ENCODE data around the gene FCHSD2.
"Not testable (repeated sequence)": the region's sequence is repeated elsewhere in the genome, so short reads cannot be mapped to it uniquely, and the experiment has no call there.

The FCHSD2 gene

DNA sequence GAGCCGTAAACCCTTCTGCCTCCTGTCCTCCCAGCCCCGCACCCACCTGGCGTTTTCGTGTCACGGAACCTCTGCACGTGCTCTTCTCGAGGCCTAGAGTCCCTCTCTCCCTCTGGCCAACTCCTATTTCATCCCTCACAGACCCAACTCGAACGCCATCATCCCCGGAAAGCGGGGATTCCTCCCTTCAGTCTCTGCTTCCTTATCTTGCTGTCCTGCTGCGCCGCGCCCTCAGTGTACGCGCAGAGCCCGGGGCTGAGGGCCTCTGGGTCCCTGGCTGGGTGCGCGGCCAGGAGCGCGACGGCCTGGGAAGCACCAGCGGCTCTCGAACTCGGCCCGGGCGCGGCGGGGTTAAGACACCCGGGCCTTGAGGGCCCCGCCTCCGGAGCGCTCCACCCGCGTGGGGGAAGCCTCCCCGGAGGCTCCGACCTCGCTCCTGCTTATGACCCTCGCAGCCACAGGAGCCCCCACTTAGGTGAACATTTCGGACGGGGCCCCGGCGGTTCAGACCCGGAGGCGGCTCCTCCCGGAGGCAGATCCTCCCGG lies 328.3 kb downstream of the FCHSD2 start:
- peak; percentile 58 for DNase-seq

DNA sequence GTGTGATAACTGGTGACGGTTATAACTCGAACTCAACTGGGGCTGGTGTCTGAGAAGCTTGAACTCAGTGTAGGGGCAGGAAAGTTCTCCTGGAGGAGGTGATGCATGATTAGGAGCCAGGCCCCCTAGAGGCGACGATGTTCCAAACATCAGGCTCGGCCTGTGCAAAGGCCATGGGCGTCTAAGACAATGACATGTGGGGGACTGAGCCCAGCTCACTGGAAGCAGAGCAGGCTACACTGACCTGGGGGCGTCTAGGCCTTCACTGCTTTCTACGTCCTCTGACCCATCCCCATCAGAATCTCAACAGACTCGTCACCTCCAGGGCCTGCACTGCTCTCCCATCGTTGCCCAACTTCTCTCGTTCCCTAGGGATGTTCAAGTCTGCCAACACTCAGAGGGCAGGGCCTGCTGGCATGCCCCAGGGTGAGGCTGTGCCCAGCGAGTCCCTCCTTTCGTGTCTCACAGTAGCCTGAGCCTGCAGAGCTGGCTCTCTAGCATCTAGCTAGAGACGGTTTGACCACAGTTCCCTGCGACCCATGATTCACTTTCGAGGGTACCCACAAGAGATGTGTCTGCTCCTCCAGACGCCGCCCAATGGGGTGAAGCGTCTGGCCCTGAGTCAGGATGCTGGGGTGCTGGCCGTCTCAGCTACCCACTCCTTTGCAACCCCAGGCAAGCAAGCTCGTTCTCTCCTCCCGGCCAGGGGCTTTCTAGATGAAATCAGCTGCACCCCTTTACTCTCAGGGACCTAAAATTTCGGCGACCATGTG lies 329.0 kb downstream of the FCHSD2 start:
- DNase-seq: peak; percentile 47

DNA sequence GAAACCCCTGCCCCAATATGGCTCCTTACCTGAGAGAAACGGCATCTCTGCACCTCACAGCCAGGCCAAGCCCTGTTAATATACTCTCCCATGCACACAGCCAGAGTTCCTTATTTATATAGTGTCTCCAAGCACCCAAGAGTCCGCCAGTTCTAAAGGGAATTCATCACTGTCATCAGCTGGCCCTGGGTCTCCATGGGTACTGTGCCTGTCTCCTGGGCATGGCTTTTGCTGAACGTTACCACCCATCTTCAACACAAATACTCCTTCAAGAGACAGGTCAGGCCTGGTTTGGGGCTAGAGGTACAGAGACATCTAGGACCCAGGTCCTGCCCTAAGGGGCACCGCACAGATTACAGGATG lies 329.5 kb downstream of the FCHSD2 start:
- peak; percentile 72 for DNase-seq

DNA sequence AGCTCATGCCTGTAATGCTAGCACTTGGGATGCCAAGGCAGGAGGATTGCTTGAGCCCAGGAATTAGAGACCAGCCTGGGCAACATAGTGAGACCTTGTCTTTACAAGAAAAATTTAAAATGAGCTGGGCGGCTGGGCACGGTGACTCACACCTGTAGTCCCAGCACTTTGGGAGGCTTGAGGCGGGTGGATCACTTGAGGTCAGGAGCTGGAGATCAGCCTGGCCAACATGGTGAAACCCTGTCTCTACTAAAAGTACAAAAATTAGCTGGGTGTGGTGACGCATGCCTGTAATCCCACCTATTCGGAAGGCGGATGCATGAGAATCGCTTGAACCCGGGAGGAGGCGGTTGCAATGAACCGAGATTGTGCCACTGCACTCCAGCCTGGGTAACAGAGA lies 330.4 kb downstream of the FCHSD2 start:
- not testable (repeated sequence) for DNase-seq

DNA sequence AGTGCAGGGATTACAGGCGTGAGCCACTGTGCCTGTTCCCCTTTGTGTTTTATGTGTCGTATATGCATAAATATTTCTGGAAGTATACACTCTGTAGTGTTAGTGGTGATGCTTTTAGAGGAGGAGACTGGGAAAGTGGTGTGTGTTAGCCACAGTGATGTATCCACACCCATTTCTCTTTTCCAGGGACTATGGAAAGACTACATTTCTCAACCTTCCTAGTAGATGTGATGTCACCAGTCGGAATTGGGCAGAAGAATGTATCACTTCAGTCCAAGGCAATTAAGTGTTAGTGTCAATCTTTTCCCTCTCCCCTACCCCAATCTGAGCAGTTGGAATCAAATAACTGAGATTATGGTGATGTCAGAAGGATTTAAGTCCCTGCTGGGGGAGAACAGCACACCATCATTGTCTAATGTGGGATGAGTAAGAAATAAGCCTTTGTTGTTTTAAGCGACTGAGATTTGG lies 333.8 kb downstream of the FCHSD2 start:
- DNase-seq: no peak

DNA sequence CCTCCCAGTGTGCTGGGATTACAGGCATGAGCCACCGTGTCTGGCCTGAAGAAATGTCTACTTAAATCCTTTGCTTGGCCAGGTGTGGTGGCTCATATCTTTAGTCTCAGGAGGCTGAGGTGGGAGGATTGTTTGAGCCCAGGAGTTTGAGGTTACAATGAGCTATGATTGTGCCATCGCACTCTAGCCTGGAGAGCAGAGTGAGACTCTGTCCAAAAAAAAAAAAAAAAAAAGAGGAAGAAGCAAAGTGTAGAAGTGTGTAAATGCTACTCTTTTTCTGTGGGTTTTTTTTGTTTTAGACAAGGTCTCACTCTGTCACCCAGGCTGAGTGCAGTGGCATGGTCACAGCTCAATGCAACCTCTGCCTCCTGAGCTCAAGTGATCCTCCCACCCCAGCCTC lies 334.3 kb downstream of the FCHSD2 start:
- no peak for DNase-seq

DNA sequence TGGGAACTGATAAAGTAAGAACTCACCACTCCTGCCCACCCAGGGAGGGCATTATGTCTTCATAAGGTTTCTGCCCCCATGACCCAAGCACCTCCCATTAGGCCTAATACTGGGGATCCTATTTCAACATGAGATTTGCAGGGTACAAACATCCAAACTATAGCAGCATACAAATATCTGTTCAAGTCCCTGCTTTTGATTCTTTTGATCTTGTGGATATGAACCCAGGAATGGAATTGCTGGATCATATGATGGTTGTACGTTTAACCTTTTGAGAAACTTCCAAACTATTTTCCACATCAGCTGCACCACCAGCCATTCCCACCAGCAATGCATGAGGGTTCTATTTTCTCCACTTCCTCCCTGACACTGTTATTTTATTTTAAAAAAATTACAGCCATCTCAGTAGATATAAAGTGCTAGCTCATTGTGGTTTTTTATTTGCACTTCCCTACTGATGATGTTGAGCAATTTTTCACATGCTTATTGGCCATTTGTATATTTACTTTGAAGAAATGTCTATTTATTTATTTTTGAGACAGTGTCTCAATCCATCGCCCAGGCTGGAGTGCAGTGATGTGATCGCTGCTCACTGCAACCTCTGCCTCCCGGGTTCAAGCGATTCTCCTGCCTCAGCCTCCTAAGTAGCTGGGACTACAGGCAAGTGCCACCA lies 335.0 kb downstream of the FCHSD2 start:
- DNase-seq: no peak

DNA sequence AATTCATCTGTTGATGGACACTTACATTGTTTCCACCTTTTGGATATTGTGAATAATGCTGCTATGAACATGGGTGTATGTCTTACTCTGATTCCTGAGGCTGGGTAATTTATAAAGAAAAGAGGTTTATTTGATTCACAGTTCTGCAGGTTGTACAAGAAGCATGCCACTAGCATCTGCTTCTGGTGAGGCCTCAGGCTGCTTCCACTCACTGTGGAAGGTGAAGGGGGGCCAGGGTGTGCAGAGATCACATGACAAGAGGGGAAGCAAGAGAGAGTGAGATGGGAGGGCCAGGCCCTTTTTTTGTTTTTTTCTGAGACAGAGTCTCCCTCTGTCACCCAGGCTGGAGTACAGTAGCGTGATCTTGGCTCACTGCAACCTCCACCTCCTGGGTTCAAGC lies 335.7 kb downstream of the FCHSD2 start:
- DNase-seq: not testable (repeated sequence)

DNA sequence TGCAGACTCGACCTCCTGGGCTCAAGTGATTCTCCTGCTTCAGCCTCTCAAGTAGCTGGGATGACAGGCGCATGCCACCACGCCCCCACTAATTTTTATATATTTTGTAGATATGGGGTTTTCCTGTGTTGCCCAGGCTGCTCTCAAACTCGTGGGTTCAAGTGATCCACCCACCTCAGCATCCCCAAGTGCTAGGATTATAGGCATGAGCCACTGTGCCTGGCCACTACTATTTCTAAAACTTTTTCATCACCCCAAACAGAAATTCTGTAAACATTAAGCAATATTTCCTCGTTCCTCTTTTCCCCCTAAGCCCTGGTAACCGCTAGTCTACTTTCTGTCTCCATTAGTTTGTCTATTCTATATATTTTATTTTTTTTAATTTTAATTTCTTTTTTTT lies 336.9 kb downstream of the FCHSD2 start:
- DNase-seq: no peak

DNA sequence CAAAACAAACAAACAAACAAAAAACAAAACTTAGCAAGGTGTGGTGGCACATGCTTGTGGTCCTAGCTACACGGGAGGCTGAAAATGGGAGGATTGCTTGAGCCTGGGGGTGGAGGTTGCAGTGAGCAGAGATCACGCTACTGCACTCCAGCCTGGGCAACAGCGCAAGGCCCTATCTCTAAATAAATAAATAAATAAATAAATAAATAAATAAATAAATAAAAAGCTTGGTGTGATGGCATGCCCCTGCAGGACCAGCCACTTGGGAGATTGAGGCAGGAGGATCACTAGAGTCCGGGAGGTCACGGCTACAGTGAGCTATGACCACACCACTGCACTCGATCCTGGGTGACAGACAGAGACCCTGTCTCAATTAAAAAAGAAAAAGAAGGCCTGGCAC lies 339.3 kb downstream of the FCHSD2 start:
- DNase-seq: no peak

DNA sequence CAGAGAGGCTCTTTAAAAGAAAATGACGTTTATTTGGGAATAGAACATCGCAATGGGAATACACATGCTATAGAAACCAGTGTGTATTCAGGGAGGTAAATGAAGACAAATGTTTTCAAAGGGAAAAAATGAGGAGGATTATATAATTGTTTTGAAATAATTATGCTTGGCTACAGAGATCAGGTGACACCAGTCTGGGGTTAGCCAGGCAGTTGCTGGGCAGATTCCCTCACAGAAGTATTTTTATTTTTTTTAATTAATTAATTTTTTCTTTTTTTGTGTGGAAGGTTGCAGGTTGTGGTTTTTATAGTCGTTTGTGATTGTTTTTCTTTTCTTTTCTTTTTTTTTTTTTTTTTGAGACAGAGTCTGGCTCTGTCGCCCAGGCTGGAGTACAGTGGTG lies 342.7 kb downstream of the FCHSD2 start:
- DNase-seq: no peak

DNA sequence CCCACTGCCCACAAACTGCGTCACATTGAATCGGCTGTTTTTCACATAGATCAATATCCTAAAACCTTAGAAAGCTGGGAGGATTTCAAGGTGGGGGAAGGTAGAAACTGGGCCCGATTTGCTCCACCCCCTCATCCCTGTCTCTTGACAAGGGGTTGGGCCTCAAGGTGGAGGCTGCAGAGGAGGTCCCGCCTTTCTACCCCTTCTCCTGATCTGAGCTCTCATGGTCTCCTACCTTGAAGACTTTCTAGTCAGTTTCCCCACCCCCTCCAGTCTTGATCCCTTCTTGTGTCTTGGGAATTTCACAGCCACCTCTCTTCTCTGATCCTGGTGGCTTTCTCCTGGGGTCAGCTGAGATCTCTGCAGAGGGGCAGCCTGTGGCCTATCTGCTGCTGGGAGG lies 343.8 kb downstream of the FCHSD2 start:
- no peak for DNase-seq

DNA sequence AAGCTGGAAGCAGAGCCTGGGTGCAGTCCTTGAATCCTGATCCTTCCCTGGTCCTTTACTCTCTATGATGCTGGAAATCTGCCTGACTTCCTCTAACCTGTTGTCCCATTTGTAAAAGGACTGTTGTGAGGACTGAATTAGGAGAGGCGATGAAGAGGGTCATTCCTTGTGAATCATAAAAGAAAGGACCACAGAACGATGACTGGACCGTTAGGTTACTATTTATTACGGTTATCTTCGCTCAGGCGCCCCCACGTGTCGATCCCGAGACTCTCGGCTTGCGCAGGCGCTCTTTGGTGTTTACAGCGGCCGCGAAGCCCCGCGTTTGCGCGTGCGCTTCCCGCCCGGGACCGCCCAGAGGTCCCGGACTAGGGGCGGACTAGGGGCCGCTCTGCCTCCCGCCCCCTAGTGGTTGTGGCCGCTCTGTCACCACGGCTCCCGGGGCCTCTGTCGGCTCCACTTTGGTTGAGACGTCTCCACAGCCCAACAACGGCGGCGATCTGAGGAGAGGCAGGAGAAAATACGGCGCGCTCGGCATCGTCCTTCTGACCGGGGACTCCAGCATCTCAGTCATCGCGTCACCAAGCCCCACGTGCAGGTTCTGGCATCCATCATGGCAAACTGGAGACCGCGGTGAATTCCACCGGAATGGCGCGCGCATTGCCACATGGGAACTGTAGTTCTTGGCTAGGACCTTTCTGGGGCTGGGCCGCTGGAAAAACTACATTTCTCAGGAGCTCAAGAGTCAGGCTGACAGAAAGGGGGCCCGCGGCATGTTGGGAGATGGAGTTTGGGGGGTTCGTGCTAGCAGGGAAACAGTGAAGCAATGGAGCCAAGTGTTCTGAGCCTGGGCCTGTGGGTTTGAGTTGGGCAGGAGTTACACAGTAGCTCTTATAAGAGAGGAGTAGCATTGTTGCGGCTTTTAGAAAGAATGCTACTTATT lies 348.4 kb downstream of the FCHSD2 start, which contains the start of gene STARD10:
Gene STARD10, minus strand, starts transcription at position 623 of the 943 bp plus-strand sequence. CDS start 12,866 bp downstream, outside the sequence.
- DNase-seq: peak; percentile 87

DNA sequence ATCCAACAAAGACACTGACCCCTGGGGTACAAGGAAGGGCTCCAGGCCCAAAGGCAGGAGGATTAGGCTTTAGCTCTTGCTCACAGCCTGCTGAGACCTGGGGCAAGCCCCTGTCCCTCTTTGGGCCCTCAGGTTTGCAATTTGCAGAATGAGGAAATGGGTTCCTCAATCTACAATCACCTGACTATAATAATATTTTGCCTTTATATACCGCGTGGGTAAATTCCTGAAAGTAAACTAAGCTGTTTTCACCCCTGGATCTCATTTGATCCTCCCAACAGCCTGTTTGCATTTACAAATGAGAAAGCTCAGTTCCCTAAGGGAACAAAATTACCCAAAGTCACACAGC lies 349.1 kb downstream of the FCHSD2 start:
- DNase-seq: no peak

DNA sequence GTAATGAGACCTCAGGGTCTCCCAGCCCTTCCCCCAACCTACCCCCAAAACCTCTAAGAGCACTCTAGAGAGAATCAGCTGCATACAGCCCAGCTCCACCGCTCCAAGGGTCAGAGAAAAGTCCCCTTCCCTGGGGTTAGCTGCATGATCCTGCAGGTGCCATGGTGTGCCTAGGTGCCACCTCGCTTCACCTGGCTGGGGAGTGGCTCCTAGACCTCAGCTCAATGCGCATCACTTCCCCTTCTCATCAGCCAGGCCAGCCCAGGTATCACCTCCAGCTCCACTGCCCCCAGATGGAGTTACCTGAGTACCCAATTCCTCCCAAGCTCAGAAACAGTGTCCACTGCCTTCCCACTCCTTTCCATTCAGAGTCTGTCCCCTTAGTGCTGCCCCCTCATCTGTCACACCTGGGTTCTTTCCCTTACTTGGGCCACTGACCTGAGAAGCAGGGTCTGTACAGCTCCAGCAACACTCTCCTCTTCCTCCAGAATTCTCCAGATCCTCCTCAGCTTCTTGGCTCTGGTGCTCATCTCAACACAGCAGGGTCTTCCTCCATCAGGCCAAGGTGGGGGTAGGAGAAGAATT lies 349.6 kb downstream of the FCHSD2 start:
- DNase-seq: no peak

DNA sequence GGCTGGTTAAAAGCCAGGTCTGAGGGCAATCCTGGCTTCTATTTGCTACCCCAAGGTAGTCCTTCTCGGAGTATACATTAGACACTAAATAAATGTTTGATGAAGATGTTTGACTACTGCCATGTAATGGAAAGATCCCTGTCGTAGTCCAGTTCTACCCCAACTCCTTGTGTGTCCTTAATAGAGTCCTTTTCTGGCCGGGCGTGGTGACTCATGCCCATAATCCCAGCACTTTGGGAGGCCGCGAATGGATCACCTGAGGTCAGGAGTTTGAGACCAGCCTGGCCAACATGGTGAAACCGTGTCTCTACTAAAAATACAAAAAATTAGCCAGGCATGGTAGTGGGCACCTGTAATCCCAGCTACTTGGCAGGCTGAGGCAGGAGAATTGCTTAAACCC lies 350.9 kb downstream of the FCHSD2 start:
- not testable (repeated sequence) for DNase-seq

DNA sequence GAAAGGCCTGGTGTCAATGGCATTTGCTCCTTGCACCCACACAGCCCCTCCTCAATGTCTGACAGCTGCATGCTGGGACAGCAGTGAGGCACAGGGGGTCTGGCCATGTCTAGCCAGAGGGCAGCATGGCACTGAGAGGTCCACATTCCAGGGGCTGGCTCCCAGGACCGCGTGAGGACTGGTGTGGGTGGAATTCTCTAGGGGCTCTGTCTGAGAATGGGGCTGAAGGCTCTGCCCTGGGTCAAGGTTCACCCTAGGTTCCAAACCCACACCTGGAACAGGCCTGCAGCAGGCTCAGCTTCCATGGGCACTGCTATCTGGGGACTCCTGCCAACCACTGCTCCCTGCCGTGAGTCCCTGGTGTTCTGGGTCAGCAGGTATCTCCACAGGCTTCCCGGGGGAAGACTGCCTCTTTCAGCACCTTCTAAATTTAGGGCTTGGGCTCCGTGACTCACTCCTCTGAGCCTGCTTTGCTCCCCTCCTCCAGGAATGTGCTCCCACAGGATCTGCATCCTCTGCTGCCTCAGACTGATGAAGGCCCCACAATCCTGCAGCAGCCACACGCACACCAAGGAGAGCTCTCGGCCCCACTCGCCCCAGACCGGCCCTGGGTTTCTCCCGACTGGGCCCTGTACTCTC lies 352.5 kb downstream of the FCHSD2 start:
- DNase-seq: no peak

DNA sequence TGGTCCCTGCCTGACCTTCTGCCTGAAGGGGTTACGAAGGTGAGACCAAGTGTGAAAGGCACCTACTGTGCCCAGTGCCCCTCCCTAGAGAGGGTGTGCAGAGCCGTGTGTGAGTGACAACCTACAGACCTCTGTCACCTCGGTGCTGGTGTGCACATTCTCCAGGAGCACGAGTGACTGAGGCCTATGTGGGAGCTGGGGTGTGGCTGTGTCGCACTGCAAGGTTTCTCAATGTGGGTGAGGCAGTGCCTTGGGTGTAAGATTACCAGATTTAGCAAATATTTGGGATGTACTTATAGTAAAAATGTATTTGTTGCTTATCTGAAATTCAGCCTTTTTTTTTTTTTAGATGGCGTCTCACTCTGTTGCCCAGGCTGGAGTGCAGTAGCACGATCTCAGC lies 353.9 kb downstream of the FCHSD2 start:
- no peak for DNase-seq

DNA sequence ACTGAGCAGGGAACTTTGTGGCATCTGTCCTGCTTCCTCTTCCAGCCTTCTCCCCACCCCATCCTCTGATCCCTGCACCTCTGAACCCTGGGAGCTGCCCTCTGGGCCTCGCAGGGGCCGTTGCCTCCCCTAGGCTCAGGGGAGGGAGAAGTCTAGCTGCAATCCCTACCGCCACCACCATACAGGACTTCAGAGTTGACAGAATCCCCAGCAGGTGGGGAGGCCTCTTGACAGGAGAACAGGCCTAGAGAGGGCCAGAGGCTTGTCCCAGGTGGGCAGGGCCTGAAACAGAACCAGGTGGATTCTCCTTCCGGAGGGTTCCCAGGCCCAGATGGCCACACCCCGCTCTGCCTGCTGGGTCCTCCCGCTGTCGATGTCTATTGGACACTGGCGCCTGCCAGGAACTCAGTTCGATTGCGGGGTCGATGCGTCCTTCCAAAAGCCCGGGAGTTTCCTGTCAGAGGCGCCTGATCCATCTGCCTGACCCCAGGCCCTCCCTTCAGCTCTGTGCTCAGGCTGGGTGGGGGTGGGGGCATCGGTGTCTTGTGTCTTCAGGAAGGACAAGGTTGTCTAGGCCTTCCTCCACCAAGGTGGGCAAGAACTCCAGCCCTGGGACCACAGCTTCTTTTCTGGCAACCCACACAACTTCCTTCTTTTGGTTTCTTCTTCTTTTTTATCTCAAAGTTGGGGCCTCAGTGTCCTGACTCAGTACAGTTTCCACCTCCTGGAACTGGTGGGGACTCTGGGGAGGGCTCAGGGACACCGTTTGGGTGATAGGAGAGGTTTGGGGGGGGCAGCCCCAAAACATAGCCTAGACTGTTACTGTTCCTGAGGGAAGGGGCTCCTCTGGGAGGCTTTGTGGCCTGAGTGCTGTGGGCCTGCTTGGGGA lies 354.7 kb downstream of the FCHSD2 start:
- DNase-seq: peak; percentile 95
